Fibroblast of lung (primary cell): ENCODE results near the gene NACA2.
"Not testable (repeated sequence)": the region's sequence is repeated elsewhere in the genome, so short reads cannot be mapped to it uniquely, and the experiment has no call there.

Source experiments
- CTCF ChIP-seq, 2 donors: IDR thresholded peaks in 1 of 2; conservative IDR thresholded peaks in 1 of 2; 1 replicate in 1 of 2; 2 replicates in 1 of 2; pipeline ENCODE4 v1.5.1; 2011 to 2012; ENCODE audit warnings: low read length in 2 of 2, control low read depth in 1 of 2, inconsistent platforms in 1 of 2, low read depth in 1 of 2, mild to moderate bottlenecking in 1 of 2
- EZH2 ChIP-seq: IDR thresholded peaks from 2 replicates; pipeline ENCODE4 v1.5.1; 2012; ENCODE audit warnings: low read length, control low read depth, mild to moderate bottlenecking; ENCODE audit errors: missing control alignments

GRCh38 chr17:61569525-61569924 lies 21.5 kb downstream of the NACA2 start:
- TF ChIP-seq CTCF (conservative IDR thresholded peaks at IDR 0.05 in 1 of 2, IDR thresholded peaks at IDR 0.05 in 1 of 2; ENCODE audit: low read depth in 1 of 2, low read length in 2 of 2); EZH2: not testable (repeated sequence)
